ENCODE measurements around the gene KRT15. TPM values are rescaled to one million over a fixed set of nuclear protein-coding genes. Genes with fewer than 3 reads are reported as not detected.

The KRT15 gene
- total and polyA plus RNA-seq, 9 of the 15 experiments (the other 6 are each of a cell fraction or from before 2014, with no cell fraction given) = 0.28 to 4.4 (median 0.56) TPM

- in situ Hi-C loops (cut with MboI) (no loop called here), intact Hi-C loops (cut with micrococcal nuclease) (no loop called here)
- peak overlapping the region; percentile 54 to 84; a peak in 3 of 4 replicates for H3K9ac ChIP-seq (ENCODE audit: insufficient read depth in 1 of 2, low read depth in 2 of 2, low read length in 2 of 2)
- no peaks in the 10 kb centered on the region for H4K20me1 ChIP-seq (replicated peaks; ENCODE audit: control insufficient read depth, insufficient read depth, low read length)
- CTCF ChIA-PET (ENCODE audit: low intra/inter-chr PET ratio) = no interaction called here
- DNase-seq (ENCODE audit: extremely low read depth in 1 of 4, low spot score in 3 of 4) (peak; percentile 89 to 96 (median 92)), FAIRE-seq (peak; percentile 94), ATAC-seq (peak; percentile 98)
- H3K9me1 ChIP-seq (ENCODE audit: control insufficient read depth, insufficient read depth, low read length) = no peaks in the 10 kb centered on the region
- H3K4me2 ChIP-seq (ENCODE audit: insufficient read depth, low read length) = peak overlapping the region; percentile 78
- no peaks in the 10 kb centered on the region for H3K36me3 ChIP-seq (ENCODE audit: control insufficient read depth, insufficient read depth, low read length)
- no peak overlapping the region for H3K4me3 ChIP-seq
- H3K27me3 ChIP-seq (ENCODE audit: control insufficient read depth in 2 of 2, insufficient read depth in 2 of 2, low read length in 2 of 2) = no peaks in the 10 kb centered on the region
- no peaks in the 10 kb centered on the region for H3K9me3 ChIP-seq (replicated peaks; ENCODE audit: control insufficient read depth, insufficient read depth, low read depth, low read length)
- peaks cover 35 to 41% of the 10 kb centered on the region in 2 experiments for H3K4me1 ChIP-seq (replicated peaks in 1 of 2; ENCODE audit: control insufficient read depth in 2 of 2, insufficient read depth in 2 of 2, low read length in 2 of 2)
- 55% methylated on average over 2 of the region's 4 CpGs for WGBS (ENCODE audit: insufficient coverage, low coverage, missing lambda C conversion rate)
- peak overlapping the region; percentile 25; the same call in 2 of the 3 replicates for H3K27ac ChIP-seq (ENCODE audit: extremely low read depth, low read depth, low read length)
- H3K79me2 ChIP-seq (ENCODE audit: control insufficient read depth, insufficient read depth, low read length) = no peaks in the 10 kb centered on the region
- BruUV-seq (replicated peaks) = no TSS peak
- POLR2A ChIA-PET = interaction anchor here (1.1 kb wide), 1 partner anchor 11 kb away, joined by 3 read pairs; no protein-coding TSS in a partner anchor
- H2AFZ ChIP-seq (ENCODE audit: low read depth, low read length) = peak overlapping the region; percentile 79
- 0 out of 2 replicates have a peak, but pooled peaks have one; percentile 20 for TF ChIP-seq ATF7 (IDR thresholded peaks at IDR 0.05)
- TF ChIP-seq MED1 (CRISPR knock-in tag; IDR thresholded peaks at IDR 0.05; ENCODE audit: borderline replicate concordance) = no peak
- TF ChIP-seq NR2C2 (CRISPR knock-in tag; IDR thresholded peaks at IDR 0.05) = no peak
- peak; percentile 16; the same call in 1 of the 2 replicates for TF ChIP-seq NR2C2 (tag; IDR thresholded peaks at IDR 0.05)
- peak; percentile 87 for TF ChIP-seq NFYB (IDR thresholded peaks at IDR 0.05; ENCODE audit: extremely low read depth, insufficient read length)
- TF ChIP-seq VEZF1 (CRISPR knock-in tag; IDR thresholded peaks at IDR 0.05) = peak; percentile 85
- TF ChIP-seq FOXM1 (IDR thresholded peaks at IDR 0.05; ENCODE audit: low read depth) = no peak
- TF ChIP-seq FOXM1 (CRISPR knock-in tag; IDR thresholded peaks at IDR 0.05; ENCODE audit: low read depth) = no peak
- TF ChIP-seq KDM5B (IDR thresholded peaks at IDR 0.05; ENCODE audit: insufficient replicate concordance, low read depth, low read length) = peak; percentile 40
- TF ChIP-seq SIN3A (IDR thresholded peaks at IDR 0.05; ENCODE audit: borderline replicate concordance in 2 of 2, control insufficient read depth in 1 of 2, low read depth in 2 of 2, low read length in 2 of 2) = no peak
- TF ChIP-seq CTBP1 (IDR thresholded peaks at IDR 0.05; ENCODE audit: borderline replicate concordance) = peak; percentile 30; the same call in 1 of the 2 replicates
- TF ChIP-seq ZFP36 (IDR thresholded peaks at IDR 0.05; ENCODE audit: low read depth, low read length, partially characterized antibody) = peak; percentile 29
- 0 out of 2 replicates have a peak, but pooled peaks have one; percentile 5 for TF ChIP-seq SMAD3 (CRISPR knock-in tag; conservative IDR thresholded peaks at IDR 0.05)
- peak; percentile 49; the same call in 1 of the 2 replicates for TF ChIP-seq CXXC5 (CRISPR knock-in tag; IDR thresholded peaks at IDR 0.05)
- TF ChIP-seq SMARCA4 (IDR thresholded peaks at IDR 0.05) = peak; percentile 36; the same call in 1 of the 2 replicates
- no peak for TF ChIP-seq NELFE (IDR thresholded peaks at IDR 0.05; ENCODE audit: insufficient read depth, insufficient read length)
- TF ChIP-seq ZNF592 (IDR thresholded peaks at IDR 0.05) = peak; percentile 62
- peak in 1 of 2 experiments; percentile 57; a peak in 2 of 4 replicates for TF ChIP-seq RCOR1 (IDR thresholded peaks at IDR 0.05; ENCODE audit: borderline replicate concordance in 1 of 2, low read depth in 2 of 2, low read length in 2 of 2)
Measured at GRCh38 chr17:41511116-41511515, 7.6 kb downstream of the KRT15 start.
